Measurements from ENCODE around the gene POLR2C.

GRCh38 chr16:57471852-57472664 is 9.6 kb downstream of the POLR2C start:
- TF ChIP-seq CTCF (IDR thresholded peaks at IDR 0.05; ENCODE audit: low read depth, low read length) = no peak
- TF ChIP-seq EZH2phosphoT487 (IDR thresholded peaks at IDR 0.05; ENCODE audit: low read depth) = no peak

Measured in OCI-LY3 (cell line).